ENCODE data around the gene YWHAG. TPM values are rescaled to one million over a fixed set of nuclear protein-coding genes. Genes with fewer than 3 reads are reported as not detected.
"Not testable (repeated sequence)": the region's sequence is repeated elsewhere in the genome, so short reads cannot be mapped to it uniquely, and the experiment has no call there.

The YWHAG gene
- total RNA-seq, 4 donors from 2014 or later: 52.8 to 97.7 (median 66.3) TPM

- 8 to 13% methylated on average over 6 of the region's 15 CpGs for WGBS, 2 donors
- H3K27ac ChIP-seq: peak overlapping the region in 2 of 4 donors; percentile 35 to 70
- no peak overlapping the region for H3K4me3 ChIP-seq
- H3K9me3 ChIP-seq: no peaks in the 10 kb centered on the region
- H3K27me3 ChIP-seq: no peaks in the 10 kb centered on the region
- no peaks in the 10 kb centered on the region for H3K36me3 ChIP-seq
- peak; percentile 99 to 100 (median 100) for TF ChIP-seq CTCF (IDR thresholded peaks at IDR 0.05)
- TF ChIP-seq POLR2A (IDR thresholded peaks at IDR 0.05): no peak
- H3K4me1 ChIP-seq: peaks cover 12 to 60% (median 25%) of the 10 kb centered on the region in 3 donors
- DNase-seq: peak; percentile 58
- intact Hi-C loops (cut with DNase I): no loop called here
These were observed 44.6 kb downstream of the YWHAG start for GRCh38 chr7:76314042-76314721.

GRCh38 chr7:76311838-76312237 is 47.0 kb downstream of the YWHAG start:
- H3K36me3 ChIP-seq; H3K4me3 ChIP-seq; H3K27me3 ChIP-seq; DNase-seq; H3K9me3 ChIP-seq; intact Hi-C loops (cut with DNase I): not testable (repeated sequence)
- 88 to 89% methylated on average over 4 to 6 of the region's 6 CpGs for WGBS, 2 donors
- H3K27ac ChIP-seq: peak overlapping the region in 1 of 4 donors; percentile 98
- peaks cover 12 to 63% (median 33%) of the 10 kb centered on the region in 3 donors for H3K4me1 ChIP-seq

GRCh38 chr7:76310102-76310957 is 48.5 kb downstream of the YWHAG start:
- peak overlapping the region in 3 of 4 donors; percentile 36 to 38 (median 37) for H3K4me3 ChIP-seq
- WGBS, 2 donors: 27 to 55% methylated on average over 10 to 11 of the region's 21 CpGs
- no peaks in the 10 kb centered on the region for H3K9me3 ChIP-seq
- no peaks in the 10 kb centered on the region for H3K27me3 ChIP-seq
- no peaks in the 10 kb centered on the region for H3K36me3 ChIP-seq
- peaks cover 23 to 78% (median 47%) of the 10 kb centered on the region in 3 donors for H3K4me1 ChIP-seq
- H3K27ac ChIP-seq: peak overlapping the region; percentile 86 to 98 (median 94)
- intact Hi-C loops (cut with DNase I): no loop called here
- DNase-seq: no peak
- TF ChIP-seq CTCF (IDR thresholded peaks at IDR 0.05): peak in 1 of 6 experiments; percentile 5
- no peak for TF ChIP-seq POLR2A (IDR thresholded peaks at IDR 0.05)

GRCh38 chr7:76309341-76310101 is 49.3 kb downstream of the YWHAG start:
- peaks cover 30 to 85% (median 54%) of the 10 kb centered on the region in 3 donors for H3K4me1 ChIP-seq
- peak overlapping the region in 2 of 4 donors; percentile 36 to 37 for H3K4me3 ChIP-seq
- not testable (repeated sequence) for H3K27me3 ChIP-seq, H3K9me3 ChIP-seq, DNase-seq, H3K36me3 ChIP-seq
- intact Hi-C loops (cut with DNase I): loop anchor here (10.0 kb wide), 1 partner anchor 45 kb away; the partner anchor contains the start of gene YWHAG
- H3K27ac ChIP-seq: peak overlapping the region in 3 of 4 donors; percentile 86 to 98 (median 98)
- WGBS, 2 donors: 70% methylated on average over 4 to 7 of the region's 50 CpGs

- WGBS, 2 donors: 91 to 93% methylated on average over 11 to 12 of the region's 12 CpGs
- not testable (repeated sequence) for H3K4me3 ChIP-seq, H3K27me3 ChIP-seq, H3K9me3 ChIP-seq, DNase-seq, H3K36me3 ChIP-seq
- H3K27ac ChIP-seq: peak overlapping the region in 3 of 4 donors; percentile 86 to 98 (median 98)
- peaks cover 27 to 85% (median 56%) of the 10 kb centered on the region in 3 donors for H3K4me1 ChIP-seq
- intact Hi-C loops (cut with DNase I): loop anchor here (10.0 kb wide), 1 partner anchor 46 kb away; the partner anchor contains the start of gene YWHAG
These were observed 49.9 kb downstream of the YWHAG start for GRCh38 chr7:76308874-76309273.

- no peak for DNase-seq
- Histone ChIP-seq H3K27me3 (no peaks in the 10 kb centered on the region), H3K4me1 (peaks cover 26 to 87% (median 50%) of the 10 kb centered on the region in 3 donors), H3K27ac (peak overlapping the region; percentile 97 to 99 (median 98)), H3K4me3 (peak overlapping the region; percentile 79 to 92 (median 88)), H3K9me3 (no peaks in the 10 kb centered on the region), H3K36me3 (peaks cover 0 to 18% (median 12%) of the 10 kb centered on the region in 3 donors)
- TF ChIP-seq POLR2A (IDR thresholded peaks at IDR 0.05): peak in 2 of 4 donors; percentile 29 to 39
- no peak for TF ChIP-seq CTCF (IDR thresholded peaks at IDR 0.05)
- intact Hi-C loops (cut with DNase I): loop anchor here (10.0 kb wide), 1 partner anchor 50 kb away; the partner anchor contains the start of gene YWHAG
- 49 to 55% methylated on average over 3 to 6 of the region's 10 CpGs for WGBS, 2 donors
These were observed 53.9 kb downstream of the YWHAG start for GRCh38 chr7:76304888-76305375.

All from esophagus squamous epithelium (tissue), 5 donors.